Measurements from ENCODE around the gene DUSP16.

Gene DUSP16

GRCh38 chr12:12466157-12466556 is 96.5 kb downstream of the DUSP16 start:
- no peak for DNase-seq

- no peak for DNase-seq
These were observed 97.1 kb downstream of the DUSP16 start for GRCh38 chr12:12465522-12465921.

- DNase-seq, result peak in 1 of 2 donors; percentile 9
These were observed 100.7 kb downstream of the DUSP16 start for GRCh38 chr12:12461923-12462315.

GRCh38 chr12:12460935-12461922 is 101.4 kb downstream of the DUSP16 start:
- DNase-seq, result no peak

- DNase-seq, result peak; percentile 84 to 94
These were observed 106.0 kb downstream of the DUSP16 start for GRCh38 chr12:12456637-12457036.

GRCh38 chr12:12454315-12454714 is 108.3 kb downstream of the DUSP16 start:
- no peak for DNase-seq

GRCh38 chr12:12453635-12454034 is 109.0 kb downstream of the DUSP16 start:
- no peak for DNase-seq

GRCh38 chr12:12452326-12452902 is 110.2 kb downstream of the DUSP16 start:
- DNase-seq, result no peak

GRCh38 chr12:12451098-12451497 is 111.6 kb downstream of the DUSP16 start:
- DNase-seq, result no peak

GRCh38 chr12:12450043-12450471 is 112.6 kb downstream of the DUSP16 start:
- no peak for DNase-seq

- DNase-seq, result peak; percentile 78 to 90
These were observed 113.1 kb downstream of the DUSP16 start for GRCh38 chr12:12449533-12450025.

- no peak for DNase-seq
These were observed 114.8 kb downstream of the DUSP16 start for GRCh38 chr12:12447837-12448236.

- DNase-seq, result no peak
These were observed 115.4 kb downstream of the DUSP16 start for GRCh38 chr12:12447236-12447635.

- DNase-seq, result peak in 1 of 2 donors; percentile 21
These were observed 115.9 kb downstream of the DUSP16 start for GRCh38 chr12:12446786-12447185.

GRCh38 chr12:12445882-12446181 is 116.8 kb downstream of the DUSP16 start:
- no peak for DNase-seq

GRCh38 chr12:12445165-12445881 is 117.3 kb downstream of the DUSP16 start:
- DNase-seq, result no peak

GRCh38 chr12:12443431-12443878 is 119.2 kb downstream of the DUSP16 start:
- no peak for DNase-seq

- no peak for DNase-seq
These were observed 120.1 kb downstream of the DUSP16 start for GRCh38 chr12:12442548-12443071.

GRCh38 chr12:12441843-12442461 is 120.7 kb downstream of the DUSP16 start:
- DNase-seq, result no peak

- no peak for DNase-seq
These were observed 121.2 kb downstream of the DUSP16 start for GRCh38 chr12:12441429-12441807.

- DNase-seq, result no peak
These were observed 121.8 kb downstream of the DUSP16 start for GRCh38 chr12:12440784-12441428.

- DNase-seq, result no peak
These were observed 123.0 kb downstream of the DUSP16 start for GRCh38 chr12:12439636-12440035.

All from inflammatory macrophage (primary cell).